K562 (cell line): Measurements from ENCODE around the gene KRTCAP2. TPM values are rescaled to one million over a fixed set of nuclear protein-coding genes. Genes with fewer than 3 reads are reported as not detected.

Experiments
- ARID1B ChIP-seq: fragments of 450-650 bp; IDR thresholded peaks from 2 replicates; pipeline ENCODE4 v1.6.1; 2016; ENCODE audit warnings: antibody characterized with exemption, mild to moderate bottlenecking, inconsistent platforms
- BHLHE40 ChIP-seq: IDR thresholded peaks from 2 replicates; pipeline ENCODE4 v1.6.1; 2011; ENCODE audit warnings: low read length, improper control_type of control experiment
- CHD4 ChIP-seq: fragments of 200-600 bp; sonication (generic); IDR thresholded peaks from 3 replicates; pipeline ENCODE4 v1.6.1; 2012; ENCODE audit warnings: low read depth, mild to moderate bottlenecking, mixed read lengths, low read length, inconsistent platforms; ENCODE audit not compliant: insufficient read depth, insufficient replicate concordance, poor library complexity, severe bottlenecking
- DACH1 ChIP-seq: fragments of 450-650 bp; IDR thresholded peaks from 2 replicates; pipeline ENCODE4 v1.6.1; 2018; ENCODE audit not compliant: partially characterized antibody
- JUND ChIP-seq, 2 experiments: IDR thresholded peaks; 2 replicates in 1 of 2; 3 replicates in 1 of 2; pipeline ENCODE4 v1.6.1; 2011; ENCODE audit warnings: borderline replicate concordance in 2 of 2, low read depth in 2 of 2, low read length in 2 of 2, improper control_type of control experiment in 1 of 2, missing biosample characterization in 1 of 2, missing genetic modification characterization in 1 of 2, missing genetic modification reagents in 1 of 2
- NCOA1 ChIP-seq: fragments of 450-650 bp; IDR thresholded peaks from 2 replicates; pipeline ENCODE4 v1.6.1; 2016; ENCODE audit warnings: low read depth
- SREBF2 ChIP-seq: sonication (generic); formaldehyde crosslinking; IDR thresholded peaks from 2 replicates; pipeline ENCODE4 v1.4.0; 2020; ENCODE audit warnings: mild to moderate bottlenecking, missing genetic modification reagents
- STAT5B ChIP-seq: fragments of 250-450 bp; sonication (Bioruptor Pico); IDR thresholded peaks from 2 replicates; pipeline ENCODE4 v1.8.0; 2021; ENCODE audit warnings: mild to moderate bottlenecking, inconsistent platforms
- ZNF3 ChIP-seq: fragments of 250-450 bp; sonication (Bioruptor Pico); IDR thresholded peaks from 2 replicates; pipeline ENCODE4 v1.5.0; 2021; ENCODE audit warnings: mild to moderate bottlenecking, moderate library complexity
- ZNF324 ChIP-seq: fragments of 250-450 bp; sonication (Bioruptor Pico); IDR thresholded peaks from 2 replicates; pipeline ENCODE4 v1.4.0; 2020; ENCODE audit warnings: mild to moderate bottlenecking
- ZNF583 ChIP-seq: fragments of 250-450 bp; sonication (Bioruptor Pico); IDR thresholded peaks from 2 replicates; pipeline ENCODE4 v1.4.0; 2020
- ZNF75A ChIP-seq: fragments of 450-650 bp; formaldehyde crosslinking; IDR thresholded peaks from 2 replicates; pipeline ENCODE4 v1.4.0; 2020; ENCODE audit warnings: mild to moderate bottlenecking
- polyA plus RNA-seq, 8 experiments: library from polyadenylated mRNA; depleted of rRNA in 4 of 8; stranded (reverse) in 5 of 8; unstranded in 3 of 8; fragments of >200 nt; fragmentation: Nextera tagmentation in 2 of 8; fragmentation: Illumina TruSeq in 1 of 8; extraction: Ambion mirVana in 2 of 8; extraction: Trizol in 1 of 8; gene quantifications; 2 replicates each; pipeline versions ENCODE4 v1.2.1 to v1.2.3, GENCODE V29; 2011 to 2014; ENCODE audit warnings: inconsistent platforms in 1 of 8, missing spikeins in 1 of 8
- total RNA-seq, 7 experiments: library from RNA; depleted of rRNA in 6 of 7; stranded (reverse); fragments of >200 nt in 6 of 7; fragmentation: Illumina TruSeq in 2 of 7; extraction: Trizol in 2 of 7; gene quantifications; 2 replicates each; pipeline versions ENCODE4 v1.2.1 to v1.2.3, GENCODE V29; 2011 to 2021; ENCODE audit warnings: low replicate concordance in 1 of 7
- TF ChIP-seq, protein P1 (sequence below), 2 experiments: fragments of 450-650 bp in 1 of 2; sonication (generic) in 1 of 2; formaldehyde crosslinking; conservative IDR thresholded peaks; 2 replicates each; pipeline versions ENCODE4 v1.4.0 to v1.8.1; 2020 to 2022; ENCODE audit warnings: mild to moderate bottlenecking in 1 of 2, missing genetic modification reagents in 1 of 2
- TF ChIP-seq, protein P2 (sequence below): sonication (generic); formaldehyde crosslinking; IDR thresholded peaks from 2 replicates; pipeline ENCODE4 v1.8.1; 2023; ENCODE audit warnings: mild to moderate bottlenecking, missing genetic modification reagents
- TF ChIP-seq, protein P3 (sequence below): fragments of 450-650 bp; formaldehyde crosslinking; conservative IDR thresholded peaks from 2 replicates; pipeline ENCODE4 v1.4.0; 2022; ENCODE audit warnings: mild to moderate bottlenecking, missing genetic modification characterization
- TF ChIP-seq, protein P4 (sequence below), 2 experiments: fragments of 200-800 bp in 1 of 2; sonication (Bioruptor generic) in 1 of 2; sonication (generic) in 1 of 2; formaldehyde crosslinking in 1 of 2; IDR thresholded peaks in 1 of 2; conservative IDR thresholded peaks in 1 of 2; 2 replicates each; pipeline versions ENCODE4 v1.5.0 to v1.6.1; 2016 to 2020; ENCODE audit warnings: missing compliant biosample characterization in 1 of 2, missing genetic modification characterization in 1 of 2, missing genetic modification reagents in 1 of 2

The KRTCAP2 gene
- total and polyA plus RNA-seq, 9 of the 15 experiments (the other 6 are each of a cell fraction or from before 2014, with no cell fraction given), result 126 to 436 (median 244) TPM

DNA sequence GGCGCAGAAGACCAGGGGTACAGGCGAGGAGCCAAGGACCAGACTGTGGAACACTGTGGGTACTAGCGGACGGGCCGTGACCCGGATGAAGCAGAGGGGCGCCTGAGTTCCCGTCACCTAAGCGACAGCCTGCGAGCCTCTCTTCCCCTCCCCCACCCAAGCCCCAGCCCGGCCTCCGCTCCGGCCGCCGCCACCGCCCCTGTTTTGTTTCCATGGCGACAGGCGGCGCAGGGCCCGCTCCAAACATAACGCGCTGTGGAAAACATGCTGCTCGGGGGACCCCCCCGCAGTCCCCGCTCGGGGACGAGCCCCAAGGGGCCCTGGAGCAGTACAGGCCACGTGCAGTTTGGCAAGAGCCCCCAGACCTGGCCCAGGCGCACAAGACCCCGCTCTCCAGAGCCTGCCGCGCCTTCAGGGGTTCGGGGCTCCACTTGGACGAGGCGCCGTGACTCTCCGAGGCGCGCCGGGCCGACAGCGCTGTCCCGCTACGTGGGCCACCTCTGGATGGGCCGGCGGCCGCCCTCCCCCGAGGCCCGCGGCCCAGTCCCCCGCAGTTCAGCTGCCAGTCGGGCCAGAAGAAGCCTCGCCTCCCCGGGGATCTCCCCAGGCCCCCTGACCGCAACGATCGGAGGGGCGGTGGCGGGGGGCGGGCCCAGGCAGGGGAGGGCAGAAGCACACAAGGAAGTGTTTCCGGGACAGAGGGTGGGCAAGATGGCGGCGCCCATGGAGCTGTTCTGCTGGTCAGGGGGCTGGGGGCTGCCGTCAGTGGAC, 35.6 kb upstream of the KRTCAP2 start, which contains the start of gene MTX1 (continued):
- TF ChIP-seq ZNF3 (CRISPR knock-in tag) (no peak), SREBF2 (CRISPR knock-in tag) (no peak), JUND (IDR thresholded peaks at IDR 0.05; ENCODE audit: borderline replicate concordance, low read depth, low read length) (peak; percentile 26; the same call in 1 of the 2 replicates), JUND (tag; IDR thresholded peaks at IDR 0.05; ENCODE audit: borderline replicate concordance, low read depth, low read length) (no peak), ARID1B (no peak; the same call in 1 of the 2 replicates), ZNF583 (CRISPR knock-in tag) (no peak), NCOA1 (no peak), ZNF75A (CRISPR knock-in tag) (no peak), ZNF324 (no peak), STAT5B (no peak), DACH1 (no peak), BHLHE40 (0 out of 2 replicates have a peak, but pooled peaks have one; percentile 10), CHD4 (no peak)
- TF ChIP-seq, protein P1, sequence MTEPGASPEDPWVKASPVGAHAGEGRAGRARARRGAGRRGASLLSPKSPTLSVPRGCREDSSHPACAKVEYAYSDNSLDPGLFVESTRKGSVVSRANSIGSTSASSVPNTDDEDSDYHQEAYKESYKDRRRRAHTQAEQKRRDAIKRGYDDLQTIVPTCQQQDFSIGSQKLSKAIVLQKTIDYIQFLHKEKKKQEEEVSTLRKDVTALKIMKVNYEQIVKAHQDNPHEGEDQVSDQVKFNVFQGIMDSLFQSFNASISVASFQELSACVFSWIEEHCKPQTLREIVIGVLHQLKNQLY (CRISPR knock-in tag; conservative IDR thresholded peaks at IDR 0.05), result no peak
- TF ChIP-seq, protein P2, sequence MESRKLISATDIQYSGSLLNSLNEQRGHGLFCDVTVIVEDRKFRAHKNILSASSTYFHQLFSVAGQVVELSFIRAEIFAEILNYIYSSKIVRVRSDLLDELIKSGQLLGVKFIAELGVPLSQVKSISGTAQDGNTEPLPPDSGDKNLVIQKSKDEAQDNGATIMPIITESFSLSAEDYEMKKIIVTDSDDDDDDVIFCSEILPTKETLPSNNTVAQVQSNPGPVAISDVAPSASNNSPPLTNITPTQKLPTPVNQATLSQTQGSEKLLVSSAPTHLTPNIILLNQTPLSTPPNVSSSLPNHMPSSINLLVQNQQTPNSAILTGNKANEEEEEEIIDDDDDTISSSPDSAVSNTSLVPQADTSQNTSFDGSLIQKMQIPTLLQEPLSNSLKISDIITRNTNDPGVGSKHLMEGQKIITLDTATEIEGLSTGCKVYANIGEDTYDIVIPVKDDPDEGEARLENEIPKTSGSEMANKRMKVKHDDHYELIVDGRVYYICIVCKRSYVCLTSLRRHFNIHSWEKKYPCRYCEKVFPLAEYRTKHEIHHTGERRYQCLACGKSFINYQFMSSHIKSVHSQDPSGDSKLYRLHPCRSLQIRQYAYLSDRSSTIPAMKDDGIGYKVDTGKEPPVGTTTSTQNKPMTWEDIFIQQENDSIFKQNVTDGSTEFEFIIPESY (CRISPR knock-in tag), result peak; percentile 8; the same call in 1 of the 2 replicates
- TF ChIP-seq, protein P3, sequence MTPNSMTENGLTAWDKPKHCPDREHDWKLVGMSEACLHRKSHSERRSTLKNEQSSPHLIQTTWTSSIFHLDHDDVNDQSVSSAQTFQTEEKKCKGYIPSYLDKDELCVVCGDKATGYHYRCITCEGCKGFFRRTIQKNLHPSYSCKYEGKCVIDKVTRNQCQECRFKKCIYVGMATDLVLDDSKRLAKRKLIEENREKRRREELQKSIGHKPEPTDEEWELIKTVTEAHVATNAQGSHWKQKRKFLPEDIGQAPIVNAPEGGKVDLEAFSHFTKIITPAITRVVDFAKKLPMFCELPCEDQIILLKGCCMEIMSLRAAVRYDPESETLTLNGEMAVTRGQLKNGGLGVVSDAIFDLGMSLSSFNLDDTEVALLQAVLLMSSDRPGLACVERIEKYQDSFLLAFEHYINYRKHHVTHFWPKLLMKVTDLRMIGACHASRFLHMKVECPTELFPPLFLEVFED, result no peak
- TF ChIP-seq, protein P4, sequence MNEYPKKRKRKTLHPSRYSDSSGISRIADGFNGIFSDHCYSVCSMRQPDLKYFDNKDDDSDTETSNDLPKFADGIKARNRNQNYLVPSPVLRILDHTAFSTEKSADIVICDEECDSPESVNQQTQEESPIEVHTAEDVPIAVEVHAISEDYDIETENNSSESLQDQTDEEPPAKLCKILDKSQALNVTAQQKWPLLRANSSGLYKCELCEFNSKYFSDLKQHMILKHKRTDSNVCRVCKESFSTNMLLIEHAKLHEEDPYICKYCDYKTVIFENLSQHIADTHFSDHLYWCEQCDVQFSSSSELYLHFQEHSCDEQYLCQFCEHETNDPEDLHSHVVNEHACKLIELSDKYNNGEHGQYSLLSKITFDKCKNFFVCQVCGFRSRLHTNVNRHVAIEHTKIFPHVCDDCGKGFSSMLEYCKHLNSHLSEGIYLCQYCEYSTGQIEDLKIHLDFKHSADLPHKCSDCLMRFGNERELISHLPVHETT (CRISPR knock-in tag; conservative IDR thresholded peaks at IDR 0.05 in 1 of 2, IDR thresholded peaks at IDR 0.05 in 1 of 2), result peak in 1 of 2 experiments; percentile 73; a peak in 1 of 4 replicates
